Activated T-helper 17 cell treated with anti-CD3 and anti-CD28 coated beads, Interleukin-2, amount 50 U/mL, for 72 hours (primary cell): ENCODE results near the gene TPM3. TPM values are rescaled to one million over a fixed set of nuclear protein-coding genes. Genes with fewer than 3 reads are reported as not detected.
"Not testable (repeated sequence)": the region's sequence is repeated elsewhere in the genome, so short reads cannot be mapped to it uniquely, and the experiment has no call there.

Experiments used
- ATAC-seq: fragments of 150-1000 bp; cut with Tn5 transposase; replicated peaks from 2 replicates; pipeline ENCODE4 v1.10.0; 2021; ENCODE audit warnings: mild to moderate bottlenecking, moderate library complexity
- H3K27ac Mint-ChIP-seq: one replicate; pipeline ENCODE4 v1.8.0; 2022; ENCODE audit warnings: mixed read lengths
- H3K27me3 Mint-ChIP-seq: one replicate; pipeline ENCODE4 v1.8.0; 2022; ENCODE audit warnings: mixed read lengths
- H3K36me3 Mint-ChIP-seq: one replicate; pipeline ENCODE4 v1.8.0; 2022; ENCODE audit warnings: low read depth, mild to moderate bottlenecking, mixed read lengths
- H3K4me1 Mint-ChIP-seq: one replicate; pipeline ENCODE4 v1.8.0; 2022; ENCODE audit warnings: mixed read lengths
- H3K4me3 Mint-ChIP-seq: one replicate; pipeline ENCODE4 v1.8.0; 2022; ENCODE audit warnings: mild to moderate bottlenecking, mixed read lengths
- H3K9me3 Mint-ChIP-seq: one replicate; pipeline ENCODE4 v1.8.0; 2022; ENCODE audit warnings: mixed read lengths
- total RNA-seq, 2 donors: library from RNA; stranded (reverse); gene quantifications; one replicate each; pipeline ENCODE4 v1.2.3, GENCODE V29; 2022

TPM3 gene
- total RNA-seq, 2 donors from 2014 or later = 370 to 607 TPM

- Mint-ChIP-seq H3K4me3 (no peak overlapping the region), H3K27me3 (no peaks in the 10 kb centered on the region), H3K27ac (peak overlapping the region; percentile 61), H3K4me1 (peaks cover 47% of the 10 kb centered on the region), H3K9me3 (no peaks in the 10 kb centered on the region), H3K36me3 (peaks cover 100% of the 10 kb centered on the region)
- ATAC-seq = no peak
Observed at GRCh38 chr1:154167461-154167860, 24.4 kb downstream of the TPM3 start.

GRCh38 chr1:154166207-154166606 is 25.7 kb downstream of the TPM3 start:
- peaks cover 100% of the 10 kb centered on the region for H3K36me3 Mint-ChIP-seq
- H3K4me1 Mint-ChIP-seq = peaks cover 35% of the 10 kb centered on the region
- no peak overlapping the region for H3K27ac Mint-ChIP-seq

GRCh38 chr1:154159554-154159953 is 32.3 kb downstream of the TPM3 start:
- Mint-ChIP-seq H3K4me3 (peak overlapping the region; percentile 72), H3K9me3 (no peaks in the 10 kb centered on the region), H3K27me3 (no peaks in the 10 kb centered on the region), H3K4me1 (peaks cover 53% of the 10 kb centered on the region), H3K27ac (peak overlapping the region; percentile 85), H3K36me3 (peaks cover 100% of the 10 kb centered on the region)
- no peak for ATAC-seq

More at GRCh38 chr1:154166207-154166606, 25.7 kb downstream of the TPM3 start:
- H3K9me3 Mint-ChIP-seq = no peaks in the 10 kb centered on the region
- no peaks in the 10 kb centered on the region for H3K27me3 Mint-ChIP-seq
- no peak for ATAC-seq
- H3K4me3 Mint-ChIP-seq = no peak overlapping the region

- no peaks in the 10 kb centered on the region for H3K9me3 Mint-ChIP-seq
- peaks cover 100% of the 10 kb centered on the region for H3K36me3 Mint-ChIP-seq
- peak overlapping the region; percentile 72 for H3K4me3 Mint-ChIP-seq
- peak; percentile 8 for ATAC-seq
- H3K27me3 Mint-ChIP-seq = no peaks in the 10 kb centered on the region
- peaks cover 51% of the 10 kb centered on the region for H3K4me1 Mint-ChIP-seq
- peak overlapping the region; percentile 85 for H3K27ac Mint-ChIP-seq
Observed at GRCh38 chr1:154158307-154159125, 33.4 kb downstream of the TPM3 start.

GRCh38 chr1:154157520-154158306 is 34.2 kb downstream of the TPM3 start:
- Mint-ChIP-seq H3K27me3 (no peaks in the 10 kb centered on the region), H3K4me3 (peak overlapping the region; percentile 72), H3K9me3 (no peaks in the 10 kb centered on the region), H3K27ac (peak overlapping the region; percentile 85), H3K4me1 (peaks cover 45% of the 10 kb centered on the region), H3K36me3 (peaks cover 92% of the 10 kb centered on the region)
- peak; percentile 97 for ATAC-seq

- no peak for ATAC-seq
- H3K27ac Mint-ChIP-seq = no peak overlapping the region
- H3K4me3 Mint-ChIP-seq = no peak overlapping the region
- no peaks in the 10 kb centered on the region for H3K9me3 Mint-ChIP-seq
- H3K36me3 Mint-ChIP-seq = peaks cover 68% of the 10 kb centered on the region
- no peaks in the 10 kb centered on the region for H3K27me3 Mint-ChIP-seq
- peaks cover 42% of the 10 kb centered on the region for H3K4me1 Mint-ChIP-seq
Observed at GRCh38 chr1:154155251-154155650, 36.6 kb downstream of the TPM3 start.

GRCh38 chr1:154154534-154155191 is 37.2 kb downstream of the TPM3 start, which contains the start of gene NUP210L:
NUP210L (minus strand) TSS chr1:154155073.
- Mint-ChIP-seq H3K27ac (peak within 1 kb of the TSS; percentile 32), H3K9me3 (no peaks in the 10 kb centered on the region), H3K36me3 (peaks cover 62% of the 10 kb centered on the region), H3K4me3 (no peak within 1 kb of the TSS), H3K4me1 (peaks cover 39% of the 10 kb centered on the region), H3K27me3 (no peaks in the 10 kb centered on the region)
- no peak for ATAC-seq

- Mint-ChIP-seq H3K27me3 (no peaks in the 10 kb centered on the region), H3K4me3 (no peak overlapping the region), H3K27ac (peak overlapping the region; percentile 32), H3K36me3 (peaks cover 56% of the 10 kb centered on the region), H3K9me3 (no peaks in the 10 kb centered on the region), H3K4me1 (peaks cover 33% of the 10 kb centered on the region)
- no peak for ATAC-seq
Observed at GRCh38 chr1:154154053-154154452, 37.8 kb downstream of the TPM3 start.

- Mint-ChIP-seq H3K27me3 (no peaks in the 10 kb centered on the region), H3K27ac (no peak overlapping the region), H3K9me3 (no peaks in the 10 kb centered on the region), H3K4me3 (no peak overlapping the region), H3K36me3 (peaks cover 28% of the 10 kb centered on the region), H3K4me1 (peaks cover 12% of the 10 kb centered on the region)
- ATAC-seq = no peak
Observed at GRCh38 chr1:154151311-154151710, 40.6 kb downstream of the TPM3 start.

- Mint-ChIP-seq H3K4me1 (peaks cover 5% of the 10 kb centered on the region), H3K36me3 (peaks cover 3% of the 10 kb centered on the region), H3K4me3 (no peak overlapping the region), H3K27me3 (no peaks in the 10 kb centered on the region), H3K9me3 (no peaks in the 10 kb centered on the region), H3K27ac (no peak overlapping the region)
- peak; percentile 78 for ATAC-seq
Observed at GRCh38 chr1:154148807-154149206, 43.1 kb downstream of the TPM3 start.

GRCh38 chr1:154147505-154147904 is 44.4 kb downstream of the TPM3 start:
- H3K27ac Mint-ChIP-seq, H3K9me3 Mint-ChIP-seq, H3K4me1 Mint-ChIP-seq, H3K4me3 Mint-ChIP-seq, H3K36me3 Mint-ChIP-seq, ATAC-seq, H3K27me3 Mint-ChIP-seq: not testable (repeated sequence)

- ATAC-seq = no peak
- H3K27me3 Mint-ChIP-seq = no peaks in the 10 kb centered on the region
- no peaks in the 10 kb centered on the region for H3K36me3 Mint-ChIP-seq
- H3K27ac Mint-ChIP-seq = no peak overlapping the region
- no peaks in the 10 kb centered on the region for H3K9me3 Mint-ChIP-seq
- H3K4me1 Mint-ChIP-seq = peaks cover 5% of the 10 kb centered on the region
- H3K4me3 Mint-ChIP-seq = no peak overlapping the region
Observed at GRCh38 chr1:154145986-154146385, 45.9 kb downstream of the TPM3 start.

- no peaks in the 10 kb centered on the region for H3K27me3 Mint-ChIP-seq
Observed at GRCh38 chr1:154142358-154142757, 49.5 kb downstream of the TPM3 start.

GRCh38 chr1:154141240-154141639 is 50.7 kb downstream of the TPM3 start:
- Mint-ChIP-seq H3K27me3 (no peaks in the 10 kb centered on the region), H3K36me3 (no peaks in the 10 kb centered on the region), H3K4me1 (no peaks in the 10 kb centered on the region), H3K27ac (no peak overlapping the region), H3K9me3 (no peaks in the 10 kb centered on the region), H3K4me3 (no peak overlapping the region)
- no peak for ATAC-seq

More at GRCh38 chr1:154142358-154142757, 49.5 kb downstream of the TPM3 start:
- no peak overlapping the region for H3K4me3 Mint-ChIP-seq
- no peaks in the 10 kb centered on the region for H3K4me1 Mint-ChIP-seq
- ATAC-seq = no peak
- no peaks in the 10 kb centered on the region for H3K9me3 Mint-ChIP-seq
- H3K27ac Mint-ChIP-seq = no peak overlapping the region
- H3K36me3 Mint-ChIP-seq = no peaks in the 10 kb centered on the region
